ENCODE measurements around the gene FLACC1. TPM values are rescaled to one million over a fixed set of nuclear protein-coding genes. Genes with fewer than 3 reads are reported as not detected.

The FLACC1 gene
- total RNA-seq, 4 donors from 2014 or later = 0.42 to 0.69 (median 0.59) TPM; not detected in 1

DNA sequence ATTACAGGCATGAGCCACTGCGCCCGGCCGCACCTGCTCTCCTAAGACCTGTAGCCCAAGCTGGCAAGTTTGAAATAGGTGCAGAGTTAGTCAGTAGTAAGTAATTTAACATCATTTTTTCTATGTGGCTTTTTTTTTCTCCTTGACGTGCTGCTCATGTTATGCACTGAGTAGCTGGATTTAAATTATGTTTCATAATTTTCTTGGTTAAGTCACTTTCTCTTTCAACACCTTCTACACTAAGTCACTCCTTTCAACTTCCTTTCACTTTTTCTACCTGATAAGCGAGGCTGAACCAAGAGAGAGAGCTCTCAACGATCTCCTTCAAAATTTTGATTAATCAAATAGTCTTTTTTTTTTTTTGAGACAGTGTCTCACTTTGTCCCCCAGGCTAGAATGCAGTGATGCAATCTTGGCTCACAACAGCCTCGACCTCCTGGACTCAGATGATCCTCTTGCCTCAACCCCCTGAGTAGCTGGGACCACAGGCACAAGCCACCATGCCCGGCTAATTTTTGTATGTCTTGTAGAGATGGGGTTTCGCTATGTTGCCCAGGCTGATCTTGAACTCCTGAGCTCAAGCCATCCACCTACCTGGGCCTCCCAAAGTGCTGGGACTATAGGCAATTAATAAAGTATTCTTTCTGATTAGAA is 83.7 kb downstream of the FLACC1 start:
- no peak for TF ChIP-seq POLR2A (IDR thresholded peaks at IDR 0.05)
- TF ChIP-seq, protein P1, sequence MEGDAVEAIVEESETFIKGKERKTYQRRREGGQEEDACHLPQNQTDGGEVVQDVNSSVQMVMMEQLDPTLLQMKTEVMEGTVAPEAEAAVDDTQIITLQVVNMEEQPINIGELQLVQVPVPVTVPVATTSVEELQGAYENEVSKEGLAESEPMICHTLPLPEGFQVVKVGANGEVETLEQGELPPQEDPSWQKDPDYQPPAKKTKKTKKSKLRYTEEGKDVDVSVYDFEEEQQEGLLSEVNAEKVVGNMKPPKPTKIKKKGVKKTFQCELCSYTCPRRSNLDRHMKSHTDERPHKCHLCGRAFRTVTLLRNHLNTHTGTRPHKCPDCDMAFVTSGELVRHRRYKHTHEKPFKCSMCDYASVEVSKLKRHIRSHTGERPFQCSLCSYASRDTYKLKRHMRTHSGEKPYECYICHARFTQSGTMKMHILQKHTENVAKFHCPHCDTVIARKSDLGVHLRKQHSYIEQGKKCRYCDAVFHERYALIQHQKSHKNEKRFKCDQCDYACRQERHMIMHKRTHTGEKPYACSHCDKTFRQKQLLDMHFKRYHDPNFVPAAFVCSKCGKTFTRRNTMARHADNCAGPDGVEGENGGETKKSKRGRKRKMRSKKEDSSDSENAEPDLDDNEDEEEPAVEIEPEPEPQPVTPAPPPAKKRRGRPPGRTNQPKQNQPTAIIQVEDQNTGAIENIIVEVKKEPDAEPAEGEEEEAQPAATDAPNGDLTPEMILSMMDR (IDR thresholded peaks at IDR 0.05) = no peak
- H3K4me3 ChIP-seq (ENCODE audit: low read depth, poor library complexity, severe bottlenecking) = no peak overlapping the region
- no peak for DNase-seq (ENCODE audit: low spot score in 2 of 2)
- intact Hi-C loops (cut with DNase I; ENCODE audit: low total_unique reads) = no loop called here
- WGBS, 2 donors = 82 to 84% methylated on average over 9 of the region's 9 CpGs

- H3K4me3 ChIP-seq (ENCODE audit: low read depth, poor library complexity, severe bottlenecking) = no peak overlapping the region
- WGBS, 2 donors = 81 to 89% methylated on average over 2 of the region's 2 CpGs
- intact Hi-C loops (cut with DNase I; ENCODE audit: low total_unique reads) = no loop called here
- no peak for TF ChIP-seq POLR2A (IDR thresholded peaks at IDR 0.05)
- TF ChIP-seq, protein P1 (IDR thresholded peaks at IDR 0.05) = no peak
- DNase-seq (ENCODE audit: low spot score in 2 of 2) = no peak
These were observed 85.2 kb downstream of the FLACC1 start for GRCh38 chr2:201271917-201272316.

- intact Hi-C loops (cut with DNase I; ENCODE audit: low total_unique reads) = no loop called here
- no peak for DNase-seq (ENCODE audit: low spot score in 2 of 2)
- no peak for TF ChIP-seq POLR2A (IDR thresholded peaks at IDR 0.05)
- TF ChIP-seq, protein P1 (IDR thresholded peaks at IDR 0.05) = no peak
- no peak overlapping the region for H3K4me3 ChIP-seq (ENCODE audit: low read depth, poor library complexity, severe bottlenecking)
- WGBS, 2 donors = 92 to 94% methylated on average over 9 of the region's 9 CpGs
These were observed 86.7 kb downstream of the FLACC1 start for GRCh38 chr2:201270293-201271001.

- no peak overlapping the region for H3K4me3 ChIP-seq (ENCODE audit: low read depth, poor library complexity, severe bottlenecking)
- no peak for DNase-seq (ENCODE audit: low spot score in 2 of 2)
- intact Hi-C loops (cut with DNase I; ENCODE audit: low total_unique reads) = no loop called here
- TF ChIP-seq, protein P1 (IDR thresholded peaks at IDR 0.05) = no peak
- no peak for TF ChIP-seq POLR2A (IDR thresholded peaks at IDR 0.05)
- WGBS, 2 donors = 96% methylated on average over 2 of the region's 2 CpGs
These were observed 87.4 kb downstream of the FLACC1 start for GRCh38 chr2:201269764-201270163.

- TF ChIP-seq, protein P1 (IDR thresholded peaks at IDR 0.05) = no peak
- TF ChIP-seq POLR2A (IDR thresholded peaks at IDR 0.05) = no peak
- DNase-seq (ENCODE audit: low spot score in 2 of 2) = no peak
- WGBS, 2 donors = 87 to 94% methylated on average over 12 of the region's 12 CpGs
- H3K4me3 ChIP-seq (ENCODE audit: low read depth, poor library complexity, severe bottlenecking) = no peak overlapping the region
- intact Hi-C loops (cut with DNase I; ENCODE audit: low total_unique reads) = no loop called here
These were observed 89.7 kb downstream of the FLACC1 start for GRCh38 chr2:201267278-201268030.

Measured in lower leg skin (tissue), 4 donors.